Adrenal gland (tissue), 12 donors: ENCODE data around the gene SLAMF9. TPM values are rescaled to one million over a fixed set of nuclear protein-coding genes. Genes with fewer than 3 reads are reported as not detected.

ENCODE experiments used
- DNase-seq, 7 donors: peaks; one replicate each; pipeline ENCODE4 v3.0.0-alpha.2; 2019 to 2020
- H3K27ac ChIP-seq, 5 donors: fragments of 200-600 bp; sonication (generic) in 4 of 5; 1 replicate in 3 of 5; 2 replicates in 2 of 5; pipeline versions ENCODE4 v1.5.1 to v1.8.0; 2016 to 2020; ENCODE audit warnings: mild to moderate bottlenecking in 1 of 5
- H3K27me3 ChIP-seq: fragments of 200-600 bp; 2 replicates; pipeline ENCODE4 v1.8.0; 2021
- H3K36me3 ChIP-seq, 2 donors: fragments of 200-600 bp; replicated peaks in 1 of 2; 1 replicate in 1 of 2; 2 replicates in 1 of 2; pipeline versions ENCODE4 v1.5.1 to v1.8.0; 2018 to 2022
- H3K4me1 ChIP-seq, 2 donors: fragments of 200-600 bp; replicated peaks in 1 of 2; 1 replicate in 1 of 2; 2 replicates in 1 of 2; pipeline versions ENCODE4 v1.5.1 to v1.8.0; 2018 to 2021
- H3K4me3 ChIP-seq, 4 donors: fragments of 200-600 bp; sonication (generic) in 3 of 4; one replicate each; pipeline ENCODE4 v1.5.1; 2016 to 2018
- H3K9me3 ChIP-seq, 3 donors: fragments of 200-600 bp; sonication (generic) in 1 of 3; replicated peaks in 1 of 3; 1 replicate in 2 of 3; 2 replicates in 1 of 3; pipeline versions ENCODE4 v1.5.1 to v1.8.0; 2016 to 2021
- CTCF ChIP-seq, 6 experiments: fragments of 450-650 bp in 4 of 6; fragments of 200-600 bp in 2 of 6; sonication (generic) in 1 of 6; IDR thresholded peaks; 1 replicate in 5 of 6; 2 replicates in 1 of 6; pipeline versions ENCODE4 v1.5.1 to v1.8.0; 2016 to 2021; ENCODE audit warnings: antibody characterized with exemption in 6 of 6, mild to moderate bottlenecking in 2 of 6, moderate library complexity in 1 of 6
- POLR2A ChIP-seq, 2 donors: fragments of 450-650 bp; IDR thresholded peaks; one replicate each; pipeline ENCODE4 v1.6.1; 2017; ENCODE audit warnings: antibody characterized with exemption in 2 of 2, mild to moderate bottlenecking in 2 of 2, moderate library complexity in 1 of 2
- WGBS, 4 donors: extraction: QIAGEN DNeasy Blood & Tissue Kit in 2 of 4; methylation state at CpG; one replicate each; pipeline versions ENCODE4 v1.1.5 to v1.1.7; 2013 to 2017; 5-methylcytosine and 5-hydroxymethylcytosine counted together
- intact Hi-C, 2 donors: fragments of 100-400 bp; cut with DNase I; formaldehyde crosslinking; loops; one replicate each; pipeline versions ENCODE4 v1.14.1 to v1.15.0; 2022 to 2023
- polyA plus RNA-seq, 3 donors: library from polyadenylated mRNA; stranded (reverse); fragments of 200-250 nt in 2 of 3; fragments of 350-450 nt in 1 of 3; fragmentation: Illumina TruSeq in 1 of 3; extraction: RNeasy Lipid Tissue Mini Kit (QIAGEN cat#74804) in 1 of 3; gene quantifications; one replicate each; pipeline ENCODE4 v1.2.3, GENCODE V29; 2013 to 2014
- total RNA-seq, 9 donors: library from RNA; depleted of rRNA in 4 of 9; stranded (reverse); fragments of >200 nt in 4 of 9; fragments of 120-200 nt in 1 of 9; fragmentation: NEBNext Ultra II Directional in 1 of 9; extraction: Animal tissue kit (Norgen Biotek cat#: 25700) in 1 of 9; gene quantifications; one replicate each; pipeline versions ENCODE4 v1.1.0 to v1.2.4, GENCODE V29; 2013 to 2023
- donor health status: healthy with polysubstance abuse.
- donor health status: Bipolar disorder and iron deficiency.
- donor health status: DM: yes; HTN: yes; CAD: no.
- donor health status: DM: no; HTN: no; CAD: no.
- donor health status: DM: no; HTN: no; CAD: no.
- donor health status: DM: yes; HTN: yes; CAD: no.

SLAMF9 gene
- total and polyA plus RNA-seq, 12 donors = not detected

DNA sequence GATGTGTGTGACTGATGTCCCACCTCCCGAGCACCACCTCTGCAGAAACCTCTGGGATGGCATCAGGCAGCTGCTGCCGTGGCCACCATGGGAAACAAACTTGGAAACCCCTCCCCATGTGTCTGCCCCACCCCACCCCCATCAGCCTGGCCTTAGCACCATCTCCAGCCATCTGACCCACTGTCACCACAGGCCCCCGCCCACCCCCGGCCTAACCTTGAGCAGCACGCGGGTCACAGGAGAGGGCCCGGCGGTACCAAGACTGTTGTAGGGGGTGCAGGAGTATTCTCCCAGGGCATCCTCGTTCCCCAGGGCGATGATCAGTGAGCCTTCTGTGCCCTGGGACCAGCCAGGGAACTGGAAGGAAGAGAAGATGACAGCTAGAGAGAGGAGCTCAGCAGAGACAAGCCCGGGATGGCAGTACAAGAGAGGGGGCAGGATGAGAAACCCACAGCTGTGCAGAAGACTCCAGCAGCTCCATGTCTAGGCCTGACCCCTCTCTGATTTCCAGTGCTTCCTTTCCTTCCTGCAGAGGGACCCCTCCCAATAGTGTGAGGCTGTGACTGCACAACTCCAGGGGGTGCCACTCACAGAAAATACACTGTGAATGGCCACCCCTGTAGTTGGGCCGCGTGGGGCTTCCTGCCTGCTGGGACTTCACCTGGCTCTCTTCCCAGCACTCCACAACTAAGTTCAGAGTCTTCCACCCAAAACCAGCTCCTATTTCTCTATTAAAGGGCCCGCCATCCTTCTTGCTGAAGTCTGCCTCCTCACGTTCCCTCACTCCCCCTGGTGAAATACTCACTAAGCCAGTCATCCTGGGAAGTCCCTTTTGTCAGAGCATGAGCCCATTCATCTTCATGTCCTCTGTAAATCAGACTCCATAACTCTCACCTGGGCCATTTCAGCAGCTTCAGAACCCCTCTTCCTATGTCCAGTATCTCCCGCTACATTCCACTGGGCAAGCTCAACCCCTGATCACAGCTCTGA lies 21.4 kb downstream of the SLAMF9 start:
- Histone ChIP-seq H3K4me3 (no peak overlapping the region), H3K27ac (no peak overlapping the region), H3K9me3 (no peaks in the 10 kb centered on the region), H3K4me1 (peaks cover 0 to 5% of the 10 kb centered on the region in 2 donors), H3K27me3 (peaks cover 7% of the 10 kb centered on the region), H3K36me3 (no peaks in the 10 kb centered on the region)
- TF ChIP-seq POLR2A (IDR thresholded peaks at IDR 0.05) (no peak), CTCF (IDR thresholded peaks at IDR 0.05) (no peak)
- 76 to 86% (median 85%) methylated on average over 11 to 16 of the region's 16 CpGs for WGBS, 4 donors
- intact Hi-C loops = loop anchor here in 1 of 2 donors (5.0 kb wide), 1 partner anchor 70 kb away; no protein-coding TSS in a partner anchor
- no peak for DNase-seq

DNA sequence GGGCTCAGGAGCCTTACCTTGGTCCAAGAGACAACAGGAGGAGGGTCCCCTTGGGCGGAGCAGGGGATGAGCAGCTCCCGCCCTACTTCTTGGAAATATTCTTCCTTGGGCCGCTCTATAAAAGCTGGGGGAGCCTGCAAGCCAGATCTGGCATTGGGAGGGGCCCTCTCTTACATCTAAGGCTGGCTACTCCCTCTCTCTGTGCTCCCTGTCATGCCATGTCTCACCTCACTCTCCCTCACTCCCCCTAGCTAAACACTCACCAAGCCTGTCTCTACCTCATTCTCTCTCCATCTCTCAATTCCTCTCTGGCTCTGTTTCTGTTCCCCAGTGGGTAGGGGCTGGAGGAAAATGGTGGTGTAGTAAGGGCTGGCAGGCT lies 22.3 kb downstream of the SLAMF9 start:
- DNase-seq = no peak
- Histone ChIP-seq H3K4me1 (peaks cover 0 to 5% of the 10 kb centered on the region in 2 donors), H3K9me3 (no peaks in the 10 kb centered on the region), H3K4me3 (no peak overlapping the region), H3K36me3 (no peaks in the 10 kb centered on the region), H3K27me3 (peaks cover 2% of the 10 kb centered on the region), H3K27ac (no peak overlapping the region)
- intact Hi-C loops = loop anchor here in 1 of 2 donors (5.0 kb wide), 1 partner anchor 71 kb away; no protein-coding TSS in a partner anchor
- no peak for TF ChIP-seq CTCF (IDR thresholded peaks at IDR 0.05)
- TF ChIP-seq POLR2A (IDR thresholded peaks at IDR 0.05) = no peak
- WGBS, 4 donors = 84 to 100% (median 88%) methylated on average over 2 to 3 of the region's 3 CpGs

GRCh38 chr1:159931101-159931794 lies 22.8 kb downstream of the SLAMF9 start:
- no peak overlapping the region for H3K4me3 ChIP-seq
- no peaks in the 10 kb centered on the region for H3K9me3 ChIP-seq
- H3K27ac ChIP-seq = no peak overlapping the region
- 83 to 94% (median 86%) methylated on average over 10 to 13 of the region's 13 CpGs for WGBS, 4 donors
- H3K4me1 ChIP-seq = peaks cover 0 to 9% of the 10 kb centered on the region in 2 donors
- H3K27me3 ChIP-seq = no peaks in the 10 kb centered on the region
- TF ChIP-seq CTCF (IDR thresholded peaks at IDR 0.05) = no peak
- TF ChIP-seq POLR2A (IDR thresholded peaks at IDR 0.05) = no peak
- no peak for DNase-seq
- no peaks in the 10 kb centered on the region for H3K36me3 ChIP-seq
- intact Hi-C loops = loop anchor here in 1 of 2 donors (5.0 kb wide), 1 partner anchor 71 kb away; no protein-coding TSS in a partner anchor

GRCh38 chr1:159930634-159931033 lies 23.4 kb downstream of the SLAMF9 start:
- DNase-seq = no peak
- intact Hi-C loops = loop anchor here in 1 of 2 donors (5.0 kb wide), 1 partner anchor 72 kb away; no protein-coding TSS in a partner anchor
- 79 to 92% (median 89%) methylated on average over 6 to 8 of the region's 8 CpGs for WGBS, 4 donors

More at GRCh38 chr1:159930634-159931033, 23.4 kb downstream of the SLAMF9 start:
- Histone ChIP-seq H3K9me3 (no peaks in the 10 kb centered on the region), H3K4me1 (peaks cover 4 to 11% of the 10 kb centered on the region in 2 donors), H3K27ac (no peak overlapping the region), H3K27me3 (no peaks in the 10 kb centered on the region), H3K4me3 (no peak overlapping the region), H3K36me3 (no peaks in the 10 kb centered on the region)
- TF ChIP-seq POLR2A (IDR thresholded peaks at IDR 0.05) = no peak
- TF ChIP-seq CTCF (IDR thresholded peaks at IDR 0.05) = no peak
